Erythroblast (primary cell): ENCODE results near the gene NAPSA.

ENCODE experiments used
- GATA1 ChIP-seq: IDR thresholded peaks from 2 replicates; pipeline ENCODE4 v1.6.1; 2011; ENCODE audit warnings: low read depth, mild to moderate bottlenecking, control low read depth, low read length, moderate library complexity
- POLR2A ChIP-seq: IDR thresholded peaks from 2 replicates; pipeline ENCODE4 v1.6.1; 2011; ENCODE audit warnings: mild to moderate bottlenecking, low read length

DNA sequence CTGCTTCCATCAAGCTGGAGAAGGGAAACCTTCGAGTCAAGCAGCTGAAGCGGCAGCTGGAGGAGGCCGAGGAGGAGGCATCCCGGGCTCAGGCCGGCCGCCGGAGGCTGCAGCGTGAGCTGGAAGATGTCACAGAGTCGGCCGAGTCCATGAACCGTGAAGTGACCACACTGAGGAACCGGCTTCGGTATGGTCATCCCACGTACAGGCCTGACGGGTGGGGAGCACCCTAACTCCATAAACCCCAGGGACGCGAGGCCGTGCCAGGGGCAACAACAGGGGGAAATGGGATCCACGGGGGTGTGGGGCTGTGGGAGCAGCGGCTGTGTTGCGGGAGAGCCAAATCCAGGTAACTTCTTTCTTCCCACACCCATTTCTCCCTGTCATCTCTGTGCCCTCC, 56.4 kb downstream of the NAPSA start:
- TF ChIP-seq POLR2A = no peak
- no peak for TF ChIP-seq GATA1
